ENCODE data around the gene GRIK4.

GRCh38 chr11:120529214-120529613 lies 17.7 kb downstream of the GRIK4 start:
- no peak for TF ChIP-seq CTCF (IDR thresholded peaks at IDR 0.05)
- no peak for TF ChIP-seq POLR2A (IDR thresholded peaks at IDR 0.05)
